Umbilical cord (tissue), 2 donors: ENCODE data around the gene BCL11B. TPM values are rescaled to one million over a fixed set of nuclear protein-coding genes. Genes with fewer than 3 reads are reported as not detected.
A peak's percentile ranks its signal among the peaks of the same experiment; 100 is the strongest.
"Not testable (repeated sequence)": the region's sequence is repeated elsewhere in the genome, so short reads cannot be mapped to it uniquely, and the experiment has no call there.

Experiments
- DNase-seq: peaks from one replicate; pipeline ENCODE4 v3.0.0-alpha.2; 2015; ENCODE audit warnings: low spot score
- total RNA-seq: library from RNA; depleted of rRNA; stranded (reverse); fragments of >200 nt; gene quantifications from one replicate; pipeline ENCODE4 v1.2.3, GENCODE V29; 2014; ENCODE audit warnings: low replicate concordance; ENCODE audit not compliant: insufficient read depth

The BCL11B gene
- total RNA-seq, 1 donor from 2014 or later: 2.6 TPM

DNA sequence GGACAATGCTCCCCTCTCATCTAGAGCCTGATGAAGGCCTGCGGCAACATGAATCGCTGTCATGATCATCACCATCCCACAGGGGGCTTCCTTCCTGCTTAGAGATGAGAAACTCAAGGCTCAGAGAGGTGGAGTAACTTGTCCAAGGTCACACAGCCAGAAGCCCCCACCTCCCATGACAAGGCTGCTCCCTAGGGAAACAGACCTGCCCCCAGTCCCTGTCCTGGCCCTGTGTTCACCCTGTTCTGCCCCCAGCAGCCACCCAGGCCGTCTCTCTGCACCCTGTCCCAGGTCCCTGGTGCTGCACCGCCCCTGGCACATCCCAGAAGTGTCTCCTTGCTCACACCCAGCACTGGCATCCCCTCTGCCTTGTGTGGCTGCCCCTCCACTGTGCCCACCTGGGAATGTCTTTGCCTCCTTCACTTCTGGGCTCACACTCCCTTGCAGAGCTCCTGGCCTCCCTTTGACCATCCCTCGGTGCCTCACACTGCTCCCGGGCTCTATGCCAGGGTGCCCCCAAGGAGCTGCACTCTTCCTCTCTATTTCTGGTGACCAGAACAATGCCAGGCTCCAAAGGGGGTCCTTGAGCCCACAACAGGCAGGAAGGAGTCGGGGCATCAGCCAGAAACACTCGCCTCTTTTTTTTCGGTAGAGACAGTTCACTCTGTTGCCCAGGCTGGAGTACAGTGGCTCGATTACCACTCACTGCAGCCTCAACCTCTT is 70.5 kb downstream of the BCL11B start:
- no peak for DNase-seq

DNA sequence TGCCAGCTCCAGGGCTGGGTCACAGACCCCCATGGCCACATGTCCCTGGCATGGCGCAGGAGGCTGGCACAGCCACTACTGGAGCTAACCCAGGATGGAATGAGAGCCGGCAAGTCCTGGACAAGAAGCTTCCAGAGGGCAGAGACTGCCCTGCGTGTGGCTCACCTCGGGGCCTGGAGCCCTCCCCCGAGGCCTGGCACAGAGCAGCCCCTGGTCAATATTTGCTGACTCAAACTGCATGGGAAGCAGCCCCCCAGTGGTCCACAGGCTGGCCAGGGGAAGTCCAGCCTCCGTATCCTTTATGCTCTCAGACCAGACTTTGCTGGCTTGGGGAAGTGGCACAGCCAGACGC is 71.4 kb downstream of the BCL11B start:
- no peak for DNase-seq

DNA sequence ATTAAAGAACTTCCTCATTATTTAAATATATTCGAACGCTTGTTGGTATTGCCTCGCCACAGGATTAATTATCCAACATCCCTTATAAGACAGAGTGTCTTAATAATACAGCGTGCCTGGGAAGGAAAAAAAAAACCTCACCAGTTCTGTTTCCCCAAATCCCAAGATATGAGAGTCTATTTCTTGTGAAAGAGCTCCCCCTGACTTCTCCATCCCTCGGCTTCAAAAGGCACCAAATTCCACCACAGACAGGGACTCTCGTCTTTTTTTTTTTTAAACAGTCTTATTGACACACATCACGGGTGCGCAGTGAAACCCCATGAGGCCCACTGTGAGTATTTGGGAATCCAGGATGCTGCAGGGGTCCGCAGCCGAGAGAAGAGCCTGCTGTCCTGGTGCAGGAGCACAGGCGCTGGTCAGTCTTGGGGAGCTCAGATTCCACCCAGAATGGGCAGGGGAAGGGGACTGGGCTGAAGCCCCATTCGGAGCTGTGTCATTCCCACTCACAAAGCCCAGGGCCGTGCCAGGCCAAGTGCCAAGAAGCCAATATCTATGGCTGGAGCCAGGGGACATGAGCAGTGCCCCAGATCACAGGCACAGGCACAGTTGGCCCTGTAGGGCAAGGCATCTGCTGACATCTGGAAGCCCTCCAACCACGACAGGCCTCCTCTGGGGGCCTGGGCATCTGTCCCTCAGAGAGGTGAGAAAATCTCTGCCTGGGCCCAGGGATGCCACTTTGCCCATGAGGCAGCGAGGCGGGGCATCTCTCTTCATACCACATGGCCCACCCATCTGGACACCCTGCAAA is 71.9 kb downstream of the BCL11B start:
- DNase-seq: peak; percentile 34

DNA sequence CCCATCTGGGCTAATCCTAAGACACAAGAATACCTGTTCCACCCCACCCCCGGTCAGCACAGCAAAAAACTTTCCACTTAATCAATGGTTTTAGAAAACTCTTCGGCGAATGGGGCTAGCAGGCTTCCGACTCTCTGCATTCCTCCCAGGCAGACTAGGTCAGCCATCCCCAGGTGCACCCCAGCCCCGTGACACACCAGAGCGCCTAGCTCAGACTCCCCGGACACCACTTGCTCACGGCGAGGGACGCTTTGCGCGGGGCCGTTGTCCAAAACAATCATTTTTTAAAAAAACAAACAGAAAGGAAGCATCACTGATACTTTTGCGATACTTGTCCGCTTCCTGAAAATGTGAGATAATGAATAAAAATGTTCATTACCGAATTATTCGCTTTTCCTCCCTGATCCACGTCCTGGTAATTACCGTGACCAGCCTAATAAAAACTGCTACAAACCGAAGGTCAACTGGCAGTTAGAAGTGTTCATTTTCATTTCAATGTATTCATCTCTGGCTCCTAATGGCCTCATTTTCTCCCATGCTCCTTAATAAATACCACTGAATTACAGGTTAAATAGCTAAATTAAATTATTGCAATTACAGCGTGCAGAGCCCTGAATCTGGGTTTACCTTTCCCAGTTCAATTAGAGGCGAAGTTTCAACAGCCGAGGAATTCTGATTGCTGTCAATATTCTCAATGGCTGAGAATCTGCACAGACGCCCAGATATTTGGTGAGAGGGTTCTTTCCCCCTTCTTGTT is 73.1 kb downstream of the BCL11B start:
- DNase-seq: no peak

DNA sequence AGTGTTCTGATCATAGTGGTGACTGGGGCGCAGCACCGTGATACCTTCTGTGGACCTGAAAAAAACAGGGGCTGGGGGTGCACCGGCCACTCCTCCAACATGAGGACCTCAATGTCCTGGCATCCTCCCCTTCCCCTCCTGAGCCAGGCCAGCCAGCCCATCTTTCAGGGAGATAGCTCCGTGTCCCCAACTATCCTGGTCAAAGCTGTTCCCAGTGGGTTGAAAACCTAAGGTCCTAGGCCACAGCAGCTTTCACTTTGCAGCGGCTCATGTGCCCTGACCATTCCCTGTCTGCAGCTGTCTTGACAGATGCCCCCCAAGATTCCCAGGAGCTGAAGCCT is 75.7 kb downstream of the BCL11B start:
- DNase-seq: no peak

DNA sequence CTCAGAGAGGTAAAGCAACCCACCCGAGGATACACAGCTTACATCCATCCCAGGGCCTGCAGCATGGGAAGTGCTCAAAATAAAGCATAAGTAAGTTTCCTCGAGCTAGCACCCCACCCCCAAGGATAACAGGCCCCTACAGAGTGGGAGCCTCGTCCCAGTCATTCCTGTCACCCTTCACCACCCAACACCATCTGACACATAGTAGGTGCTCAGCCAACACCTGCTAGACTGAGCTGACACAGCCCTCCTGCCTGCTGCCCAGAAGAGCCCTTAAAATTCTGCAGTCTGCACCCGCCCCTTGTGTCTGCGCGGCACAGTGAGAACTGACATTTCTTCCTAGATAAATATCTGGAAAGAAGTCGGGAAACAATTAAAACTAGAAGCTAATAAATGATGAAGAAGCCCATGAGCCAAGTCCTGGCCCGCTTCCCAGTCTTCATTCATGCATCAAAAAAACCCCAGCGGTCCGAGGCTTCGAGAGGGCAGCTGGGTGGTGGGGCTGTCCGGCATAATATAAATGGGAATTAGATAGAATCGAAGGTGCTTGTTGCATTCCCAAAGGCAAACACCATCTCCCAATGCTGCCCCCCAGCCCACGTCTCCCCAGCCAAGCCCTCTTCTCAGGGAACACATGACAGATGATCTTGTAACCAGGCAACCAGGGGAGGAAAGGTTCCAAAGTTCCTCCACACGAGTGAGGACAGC is 76.2 kb downstream of the BCL11B start:
- DNase-seq: no peak

DNA sequence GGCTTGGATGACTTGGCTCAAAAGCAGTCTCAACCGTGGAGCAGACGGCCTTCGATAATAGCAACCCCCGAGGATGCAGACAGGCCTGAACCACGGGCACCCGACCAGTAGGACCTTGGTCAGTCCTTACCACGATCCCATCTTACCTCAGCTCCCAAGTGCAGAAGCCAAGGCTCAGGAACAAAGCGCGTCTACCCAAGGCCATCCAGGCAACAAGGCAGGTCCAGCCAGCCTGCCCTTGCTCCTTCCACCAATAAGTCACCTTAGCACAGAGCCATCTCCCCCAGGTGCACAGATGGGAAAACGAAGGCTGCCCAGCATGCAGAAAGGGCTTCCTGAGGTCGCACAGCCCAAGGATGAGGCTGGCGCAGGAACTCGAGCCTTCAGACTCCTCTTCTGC is 77.3 kb downstream of the BCL11B start:
- DNase-seq: no peak

DNA sequence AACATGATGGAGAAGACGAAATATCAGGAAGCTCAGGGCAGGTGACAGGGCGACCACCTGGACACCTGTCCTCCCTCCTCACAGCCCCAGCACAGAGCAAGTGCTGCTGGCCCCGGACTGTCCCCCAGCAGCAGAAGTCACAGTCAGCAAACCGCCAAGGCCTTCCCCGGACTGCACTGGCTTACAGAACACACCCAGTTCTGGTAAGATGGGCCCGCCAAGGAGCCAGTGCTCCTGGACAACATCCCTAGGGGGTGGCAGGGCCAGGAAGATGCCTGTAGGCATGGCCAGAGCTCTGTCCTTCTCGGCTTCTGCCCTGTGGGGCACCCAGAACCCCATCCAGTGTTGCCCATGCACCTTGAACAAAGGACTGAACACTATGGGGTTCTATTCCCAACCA is 77.9 kb downstream of the BCL11B start:
- DNase-seq: no peak

DNA sequence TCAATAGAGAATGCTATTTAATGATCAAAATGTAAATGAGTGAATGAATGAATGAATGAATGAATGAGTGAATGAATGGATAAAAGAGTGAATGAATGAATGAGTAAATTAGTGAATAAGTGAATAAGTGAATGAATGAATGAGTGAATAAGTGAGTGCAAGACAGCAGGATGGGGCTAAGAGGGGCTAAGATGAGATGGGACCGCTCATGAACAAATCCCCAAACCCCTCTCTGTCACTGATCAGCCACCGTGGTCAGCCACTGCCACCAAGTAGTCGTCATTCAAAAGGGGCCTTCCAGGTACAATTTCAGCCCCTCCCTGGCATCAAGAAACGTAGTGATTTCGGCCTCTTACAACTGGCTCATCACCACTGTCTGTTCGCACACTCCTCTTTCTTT is 79.2 kb downstream of the BCL11B start:
- no peak for DNase-seq

DNA sequence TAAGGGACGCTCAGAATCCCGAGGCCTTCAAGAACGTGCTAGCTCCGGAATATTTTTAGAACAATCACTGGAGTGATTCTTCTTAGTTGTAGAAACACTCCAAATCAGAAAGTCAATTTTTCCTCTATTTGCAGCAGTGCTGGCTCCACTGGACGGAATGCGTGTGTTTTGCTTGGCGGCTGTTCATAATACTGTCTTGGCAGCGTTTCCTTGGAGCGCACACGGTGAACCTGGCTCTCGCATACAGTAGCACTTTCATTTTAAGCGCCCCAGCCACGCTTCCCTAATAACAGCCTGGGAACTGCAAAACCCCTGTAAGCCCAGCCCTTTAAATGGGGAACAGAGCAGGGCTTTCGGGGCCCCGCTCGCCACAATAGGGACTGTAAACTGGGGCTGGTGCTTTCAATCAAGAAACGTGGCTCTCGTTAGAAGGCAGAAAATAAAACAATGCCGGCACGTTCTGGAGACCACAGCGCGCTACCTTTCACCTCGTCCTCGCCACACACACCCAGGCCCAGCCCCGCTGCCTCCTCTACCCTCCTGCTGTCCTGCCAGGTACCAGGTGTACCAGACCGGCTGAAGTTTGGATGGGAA is 79.9 kb downstream of the BCL11B start:
- DNase-seq: peak; percentile 88

DNA sequence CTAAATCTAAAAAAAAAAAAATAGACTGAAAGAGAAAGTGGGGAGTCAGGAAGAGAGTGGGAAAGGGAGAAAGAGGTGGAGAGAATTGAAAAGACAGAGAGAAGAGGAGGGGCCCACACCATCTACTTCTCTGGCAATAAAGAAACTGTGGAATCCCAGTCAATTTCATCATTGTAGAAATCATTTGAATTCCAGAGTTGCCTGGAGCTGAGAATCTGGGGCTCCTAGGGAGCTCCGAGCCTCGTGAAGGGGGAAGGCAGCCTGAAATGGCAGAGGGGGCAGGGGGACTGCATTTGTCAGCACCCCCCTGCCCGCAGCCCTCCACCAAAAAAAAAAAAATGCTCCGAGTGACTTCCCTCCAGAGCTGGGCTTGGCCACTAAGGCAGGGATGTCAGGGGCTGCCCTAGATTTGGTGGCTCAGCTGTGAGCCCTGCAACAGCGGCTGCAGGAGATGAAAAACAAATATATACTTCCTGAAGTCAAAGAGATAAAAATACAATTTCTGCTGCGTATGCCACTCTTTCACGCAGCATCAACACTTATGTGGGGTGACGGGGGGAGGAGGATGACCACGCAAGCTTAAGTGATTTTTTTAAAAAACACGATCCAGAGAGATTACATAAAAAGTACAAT is 80.5 kb downstream of the BCL11B start:
- peak; percentile 26 for DNase-seq

DNA sequence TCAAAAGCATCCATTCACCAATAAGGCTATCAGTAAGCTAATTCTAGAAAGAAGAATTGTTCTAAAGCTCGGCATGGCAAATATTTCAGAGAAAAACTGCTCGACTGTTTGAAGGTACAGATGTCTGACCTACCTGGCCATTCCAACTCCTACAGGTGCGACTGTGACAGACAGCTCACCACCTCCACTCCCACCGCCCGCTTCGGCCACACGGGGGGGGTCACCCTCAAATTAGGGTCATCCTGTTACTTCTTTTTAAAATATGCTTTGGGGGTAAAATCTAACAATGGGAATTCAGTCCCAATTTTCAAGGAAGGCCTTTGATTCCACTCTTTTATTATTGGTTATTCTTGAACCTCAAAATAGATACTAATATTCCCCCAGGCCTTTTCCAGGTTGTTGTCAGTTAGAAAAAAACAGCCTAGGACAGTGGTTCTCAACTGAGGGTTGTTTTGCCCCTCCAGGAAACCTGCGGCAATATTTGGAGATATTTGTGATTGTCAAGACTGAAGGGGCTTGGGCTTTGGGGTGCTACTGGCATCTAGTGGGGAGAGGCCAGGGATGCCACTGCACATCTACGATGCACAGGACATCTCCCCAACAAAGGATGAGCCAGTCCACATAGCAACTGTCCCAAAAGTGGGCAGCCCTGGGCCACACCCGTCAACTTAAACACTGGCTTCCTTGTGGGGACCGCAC is 81.2 kb downstream of the BCL11B start:
- DNase-seq: no peak

DNA sequence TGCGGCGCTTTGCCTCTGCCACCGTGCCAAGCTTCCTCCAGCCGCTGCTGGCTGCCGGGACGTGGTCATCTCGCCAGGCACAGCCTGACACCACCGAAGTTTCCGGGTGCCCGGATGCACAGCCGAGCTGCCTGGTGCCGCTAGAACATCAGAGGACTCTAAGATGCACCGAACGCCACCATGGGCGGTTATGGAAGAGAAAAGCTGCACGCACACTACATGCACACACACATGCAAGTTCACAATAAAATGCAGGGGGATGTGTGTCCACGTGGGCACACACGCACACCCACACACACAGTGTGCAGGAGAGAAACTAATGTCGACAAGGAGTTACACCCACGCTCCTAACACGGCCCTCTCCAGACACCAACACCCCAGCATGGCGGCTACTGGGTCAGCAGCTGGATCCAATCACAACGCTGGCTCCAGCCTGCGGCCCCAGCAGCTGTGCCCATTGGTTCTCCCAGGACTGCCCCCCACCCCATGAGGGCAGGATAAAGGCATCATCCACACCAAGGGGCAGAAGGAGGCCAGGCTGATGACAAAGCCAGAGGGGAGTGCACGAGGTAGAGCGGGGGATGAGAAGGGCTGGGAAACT is 82.7 kb downstream of the BCL11B start:
- no peak for DNase-seq

DNA sequence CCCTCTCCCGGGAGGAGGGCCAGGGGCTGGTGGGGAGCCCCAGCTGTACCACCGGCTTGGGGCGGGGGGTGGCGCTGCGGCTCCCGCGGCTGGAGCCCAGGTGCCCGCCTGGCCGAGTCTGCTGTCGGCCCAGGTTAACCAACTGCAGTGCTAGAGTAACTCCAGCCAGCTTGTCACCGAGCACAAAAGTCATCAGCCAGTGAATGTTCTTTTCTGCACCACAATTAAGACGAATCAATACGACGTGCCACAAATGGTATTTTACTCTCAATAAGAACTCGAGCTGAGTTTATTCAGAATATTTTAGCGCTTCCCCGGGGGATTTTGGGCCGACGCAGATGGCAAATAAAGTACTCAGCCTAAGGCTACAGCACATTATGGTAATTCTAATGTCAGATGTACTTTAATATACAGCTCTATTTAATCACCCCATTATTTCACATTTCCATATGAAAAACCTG is 83.2 kb downstream of the BCL11B start:
- no peak for DNase-seq

DNA sequence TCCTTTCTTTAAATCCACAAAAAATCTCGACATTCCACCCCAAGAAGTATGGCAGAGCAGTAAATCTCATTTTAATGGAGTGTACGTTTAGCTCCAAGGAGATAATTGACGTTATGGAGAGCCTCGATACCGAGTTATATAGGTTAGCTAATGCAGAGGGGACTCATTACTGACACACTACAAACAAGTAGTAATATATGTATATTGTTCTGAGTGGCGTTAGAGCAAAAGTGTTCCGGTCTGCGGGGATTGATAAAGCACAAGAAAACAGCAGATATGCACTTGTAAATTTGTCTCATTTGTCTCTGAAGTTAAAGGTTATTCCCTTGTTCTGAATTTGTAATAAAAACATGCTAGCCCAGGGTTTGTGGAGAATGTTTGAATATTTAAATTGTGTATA is 84.1 kb downstream of the BCL11B start:
- DNase-seq: no peak

DNA sequence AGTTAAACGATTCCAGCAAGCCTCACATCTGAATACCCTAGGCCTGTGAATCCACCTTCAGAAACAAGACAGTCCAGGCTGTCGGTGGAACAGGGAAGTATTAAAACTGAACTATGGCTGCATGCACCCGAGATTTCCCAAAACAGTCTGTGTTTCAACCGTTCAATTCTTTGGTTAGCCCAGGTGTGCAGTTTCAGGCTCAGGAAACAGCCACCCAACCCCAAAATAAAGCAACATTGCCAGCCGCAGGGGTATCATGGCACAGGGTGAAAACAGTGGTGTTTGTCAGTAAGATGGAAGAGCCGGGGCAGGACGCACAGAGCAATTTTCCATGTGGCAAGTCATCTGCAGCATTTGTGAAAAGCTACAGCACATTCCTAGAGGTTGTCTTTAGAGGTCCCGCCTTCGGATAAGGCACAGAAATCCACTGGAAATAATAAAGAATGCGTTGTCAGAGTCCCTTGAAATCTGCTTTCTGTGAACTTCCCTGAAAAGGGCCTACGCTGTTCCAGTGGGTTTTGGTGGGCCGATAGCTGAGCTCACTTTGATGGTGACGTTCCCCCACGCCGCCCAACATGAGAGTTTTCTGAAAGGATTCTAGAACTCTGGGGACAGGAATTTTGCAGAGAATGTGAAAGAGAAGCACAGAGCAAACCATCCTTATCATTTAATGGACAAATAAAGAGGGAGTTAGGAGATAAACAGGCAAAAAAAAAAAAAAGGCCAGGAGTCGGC is 84.9 kb downstream of the BCL11B start:
- peak; percentile 25 for DNase-seq

DNA sequence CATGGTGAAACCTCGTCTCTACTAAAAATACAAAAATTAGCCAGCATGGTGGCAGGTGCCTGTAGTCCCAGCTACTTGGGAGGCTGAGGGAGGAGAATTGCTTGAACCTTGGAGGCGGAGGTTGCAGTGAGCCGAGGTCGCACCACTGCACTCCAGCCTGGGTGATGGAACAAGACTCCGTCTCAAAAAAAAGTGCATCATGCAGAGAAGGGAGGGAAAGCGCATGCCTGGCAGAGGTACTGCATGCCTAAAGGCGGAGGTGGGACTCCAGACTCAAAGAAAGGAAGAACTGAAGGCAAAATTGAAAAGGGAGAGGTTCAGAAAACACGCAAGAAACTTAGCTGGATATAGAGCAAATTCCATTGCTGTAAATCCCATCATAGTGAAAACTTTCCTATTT is 85.7 kb downstream of the BCL11B start:
- DNase-seq: not testable (repeated sequence)

DNA sequence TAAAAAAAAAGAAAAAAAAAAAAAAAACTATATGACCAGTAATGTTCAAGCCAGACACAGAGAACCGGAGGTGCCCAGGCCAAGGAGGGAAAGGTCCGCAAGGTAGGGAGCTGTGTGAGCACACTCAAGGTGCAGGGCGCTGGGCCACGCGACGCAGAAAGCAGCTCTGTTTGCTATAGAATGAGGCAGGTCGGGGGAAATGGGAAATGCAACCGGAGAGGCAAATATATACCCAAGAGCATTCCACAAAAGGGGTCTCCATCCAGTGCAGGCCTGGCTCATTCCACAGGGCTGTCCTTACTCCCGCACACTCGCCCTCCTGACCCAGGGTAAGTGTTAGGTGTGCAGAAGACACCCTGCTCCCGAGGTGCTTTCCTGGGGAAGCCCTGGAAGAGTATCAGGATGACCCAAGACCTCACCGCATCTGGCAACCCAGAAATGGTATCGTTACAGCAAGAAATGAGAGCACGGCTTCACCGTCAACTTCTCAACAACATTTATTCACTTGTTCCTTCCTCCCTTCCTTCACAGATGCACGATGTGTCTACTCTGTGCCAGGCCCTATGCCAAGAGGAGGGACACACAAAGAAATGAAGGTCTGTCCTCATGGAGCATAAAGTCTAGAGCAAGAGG is 86.4 kb downstream of the BCL11B start:
- no peak for DNase-seq

DNA sequence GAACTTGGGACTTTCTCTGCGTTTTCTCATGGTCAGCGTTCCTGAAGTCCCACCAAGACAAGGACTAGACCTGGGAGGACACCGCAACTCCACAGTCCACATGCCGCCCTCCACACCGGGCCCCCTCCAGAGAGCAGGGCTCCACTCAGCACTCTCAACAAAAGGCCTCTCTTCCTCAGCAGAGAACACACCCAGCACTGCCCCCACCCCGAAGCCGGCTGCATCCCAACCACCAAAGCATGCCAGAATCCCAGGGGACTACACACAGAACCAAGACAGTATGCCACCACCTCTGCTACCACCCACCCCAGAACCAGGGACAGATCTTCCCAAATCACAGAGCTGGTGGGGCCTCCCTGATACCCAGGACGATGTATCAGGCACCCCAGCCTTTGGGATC is 88.3 kb downstream of the BCL11B start:
- DNase-seq: no peak
